Suppressor macrophage (primary cell): ENCODE data around the gene DNM2.
"Not testable (repeated sequence)": the region's sequence is repeated elsewhere in the genome, so short reads cannot be mapped to it uniquely, and the experiment has no call there.

Experiments used
- DNase-seq, 4 experiments: peaks; one replicate each; pipeline ENCODE4 v3.0.0-alpha.2; 2020 to 2022
- total RNA-seq, 17 experiments: gene quantifications; one replicate each; lab custom pipeline; 2026; ENCODE audit warnings: mixed read lengths in 6 of 17, inconsistent platforms in 3 of 17; lab: John Stamatoyannopoulos, UW

DNM2 gene
- total RNA-seq, result 131 to 292 (median 195) reads per million in 17 experiments

GRCh38 chr19:10717356-10718204, at the start of gene DNM2:
Gene DNM2, plus strand, starts transcription at chr19:10718079. Its CDS starts 164 bp downstream, at chr19:10718243.
- DNase-seq, result peak; percentile 99 to 100 (median 99)

GRCh38 chr19:10669246-10669645, 48.6 kb upstream of the DNM2 start:
- no peak for DNase-seq

- DNase-seq, result no peak
These were observed 47.7 kb upstream of the DNM2 start for GRCh38 chr19:10670182-10670581.

- no peak for DNase-seq
These were observed 46.7 kb upstream of the DNM2 start for GRCh38 chr19:10670876-10671804.

GRCh38 chr19:10671922-10672321, 46.0 kb upstream of the DNM2 start:
- not testable (repeated sequence) for DNase-seq

- not testable (repeated sequence) for DNase-seq
These were observed 42.7 kb upstream of the DNM2 start for GRCh38 chr19:10675214-10675613.

GRCh38 chr19:10677751-10678150, 40.1 kb upstream of the DNM2 start:
- DNase-seq, result no peak

GRCh38 chr19:10678813-10679212, 39.1 kb upstream of the DNM2 start:
- no peak for DNase-seq

- no peak for DNase-seq
These were observed 38.1 kb upstream of the DNM2 start for GRCh38 chr19:10679743-10680142.

GRCh38 chr19:10680545-10681135, 37.2 kb upstream of the DNM2 start:
- DNase-seq, result no peak

GRCh38 chr19:10681658-10682057, 36.2 kb upstream of the DNM2 start:
- DNase-seq, result no peak

- DNase-seq, result no peak
These were observed 35.3 kb upstream of the DNM2 start for GRCh38 chr19:10682397-10683063.

- DNase-seq, result no peak
These were observed 34.8 kb upstream of the DNM2 start for GRCh38 chr19:10683064-10683426.

GRCh38 chr19:10683582-10683981, 34.3 kb upstream of the DNM2 start:
- DNase-seq, result no peak

- DNase-seq, result no peak
These were observed 32.7 kb upstream of the DNM2 start for GRCh38 chr19:10685210-10685609.

GRCh38 chr19:10686193-10686592, 31.7 kb upstream of the DNM2 start:
- no peak for DNase-seq

- DNase-seq, result no peak
These were observed 31.0 kb upstream of the DNM2 start for GRCh38 chr19:10686661-10687517.

- DNase-seq, result no peak
These were observed 30.2 kb upstream of the DNM2 start for GRCh38 chr19:10687518-10688288.

GRCh38 chr19:10688545-10689280, 29.2 kb upstream of the DNM2 start:
- no peak for DNase-seq

GRCh38 chr19:10690341-10690781, 27.5 kb upstream of the DNM2 start:
- peak in 2 of 4 experiments; percentile 11 to 14 for DNase-seq
